HepG2 (cell line): ENCODE measurements around the gene TACC3.

Experiments
- FOXM1 ChIP-seq: sonication (generic); formaldehyde crosslinking; IDR thresholded peaks from 2 replicates; pipeline ENCODE4 v1.5.0; 2020; ENCODE audit warnings: missing genetic modification reagents
- FOXP4 ChIP-seq: sonication (generic); formaldehyde crosslinking; IDR thresholded peaks from 2 replicates; pipeline ENCODE4 v1.4.0; 2020; ENCODE audit warnings: missing genetic modification reagents
- SMARCC2 ChIP-seq: fragments of 450-650 bp; IDR thresholded peaks from 2 replicates; pipeline ENCODE4 v1.6.1; 2017; ENCODE audit warnings: antibody characterized with exemption, mild to moderate bottlenecking
- ZNF557 ChIP-seq: sonication (generic); formaldehyde crosslinking; IDR thresholded peaks from 2 replicates; pipeline ENCODE4 v1.4.0; 2020; ENCODE audit warnings: missing genetic modification reagents
- ZNF773 ChIP-seq: sonication (generic); formaldehyde crosslinking; IDR thresholded peaks from 2 replicates; pipeline ENCODE4 v1.4.0; 2020; ENCODE audit warnings: missing genetic modification reagents, borderline replicate concordance
- TF ChIP-seq, protein P1 (sequence below): sonication (generic); formaldehyde crosslinking; IDR thresholded peaks from 2 replicates; pipeline ENCODE4 v1.8.0; 2022; ENCODE audit warnings: missing genetic modification reagents, mild to moderate bottlenecking, moderate library complexity, borderline replicate concordance

- TF ChIP-seq ZNF773 (CRISPR knock-in tag) = no peak
- no peak for TF ChIP-seq ZNF557 (CRISPR knock-in tag)
- TF ChIP-seq, protein P1, sequence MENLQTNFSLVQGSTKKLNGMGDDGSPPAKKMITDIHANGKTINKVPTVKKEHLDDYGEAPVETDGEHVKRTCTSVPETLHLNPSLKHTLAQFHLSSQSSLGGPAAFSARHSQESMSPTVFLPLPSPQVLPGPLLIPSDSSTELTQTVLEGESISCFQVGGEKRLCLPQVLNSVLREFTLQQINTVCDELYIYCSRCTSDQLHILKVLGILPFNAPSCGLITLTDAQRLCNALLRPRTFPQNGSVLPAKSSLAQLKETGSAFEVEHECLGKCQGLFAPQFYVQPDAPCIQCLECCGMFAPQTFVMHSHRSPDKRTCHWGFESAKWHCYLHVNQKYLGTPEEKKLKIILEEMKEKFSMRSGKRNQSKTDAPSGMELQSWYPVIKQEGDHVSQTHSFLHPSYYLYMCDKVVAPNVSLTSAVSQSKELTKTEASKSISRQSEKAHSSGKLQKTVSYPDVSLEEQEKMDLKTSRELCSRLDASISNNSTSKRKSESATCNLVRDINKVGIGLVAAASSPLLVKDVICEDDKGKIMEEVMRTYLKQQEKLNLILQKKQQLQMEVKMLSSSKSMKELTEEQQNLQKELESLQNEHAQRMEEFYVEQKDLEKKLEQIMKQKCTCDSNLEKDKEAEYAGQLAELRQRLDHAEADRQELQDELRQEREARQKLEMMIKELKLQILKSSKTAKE (CRISPR knock-in tag) = no peak
- no peak for TF ChIP-seq FOXP4 (CRISPR knock-in tag)
- no peak for TF ChIP-seq SMARCC2
- no peak for TF ChIP-seq FOXM1
These were observed 28.0 kb upstream of the TACC3 start for GRCh38 chr4:1693131-1693896.
